Measurements from ENCODE around the gene EGFR.

Gene EGFR

DNA sequence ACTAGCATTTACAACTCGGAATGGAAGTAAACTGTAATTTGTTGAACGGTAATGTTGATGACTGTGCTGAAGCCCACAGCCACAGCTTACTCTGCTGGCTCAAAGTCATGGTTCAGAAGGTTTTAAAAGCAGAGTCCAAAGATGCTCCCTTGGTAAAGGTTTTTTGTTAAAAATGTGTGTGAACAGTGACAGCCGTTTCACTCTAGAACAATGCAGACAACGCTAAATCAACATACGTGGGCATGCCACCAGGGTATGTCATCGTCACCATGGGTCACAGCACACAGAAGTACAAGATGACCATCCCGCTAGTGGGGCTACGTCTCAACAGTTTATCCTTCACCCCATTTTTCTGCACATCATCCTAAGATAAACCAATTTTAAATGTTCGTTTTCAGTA lies 239.8 kb downstream of the EGFR start:
- no peak for DNase-seq

DNA sequence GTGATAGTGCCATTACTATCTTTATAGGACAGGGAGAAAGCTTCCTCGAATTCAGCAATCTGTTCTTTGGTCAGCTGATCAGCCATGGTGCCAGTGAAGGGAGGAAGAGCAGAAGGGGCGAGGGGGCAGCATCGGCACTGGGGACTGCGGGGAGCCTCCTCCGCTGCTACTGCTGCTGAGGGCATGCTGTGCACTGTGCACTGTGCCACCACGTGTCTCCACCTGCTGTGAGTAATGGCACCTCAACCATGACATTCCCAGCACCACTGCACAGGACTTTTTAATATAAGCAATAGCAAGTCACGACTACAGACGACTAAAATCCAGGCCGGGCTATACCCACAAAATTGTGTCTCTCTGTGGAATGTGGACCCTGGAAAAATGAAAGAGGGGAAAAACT lies 241.4 kb downstream of the EGFR start:
- no peak for DNase-seq

DNA sequence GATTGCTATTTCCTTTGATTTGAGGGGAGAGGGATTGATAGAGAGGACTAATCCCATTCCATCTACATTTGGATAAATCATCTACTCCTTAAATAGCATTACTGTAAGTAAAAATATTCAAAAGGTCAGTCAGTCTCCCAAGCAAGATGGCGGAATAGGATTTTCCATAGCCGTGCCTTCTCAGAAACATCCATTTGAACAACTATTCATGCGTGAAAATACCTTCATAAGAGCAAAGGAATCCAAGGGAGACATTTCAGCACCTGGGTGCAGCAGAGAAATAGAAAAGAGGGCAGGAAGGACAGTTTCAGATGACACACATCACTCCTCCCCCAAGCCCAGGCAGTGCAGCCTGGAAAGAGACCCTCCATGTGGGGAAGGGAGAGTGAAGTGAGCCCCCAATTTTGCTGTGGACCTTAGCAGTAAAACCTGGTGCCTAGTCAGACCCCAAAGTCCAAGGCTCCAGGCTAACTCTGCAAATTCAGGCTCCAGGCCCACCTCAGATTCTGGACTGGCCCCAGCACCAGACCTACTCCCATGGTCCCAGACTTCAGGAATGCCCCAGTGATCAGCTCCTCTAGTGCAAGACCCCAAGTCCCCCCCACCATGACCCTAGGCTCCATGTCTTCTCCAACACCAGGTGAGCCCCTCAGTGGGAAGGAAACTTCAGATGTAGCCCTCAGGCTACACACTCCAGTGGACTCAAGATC lies 242.0 kb downstream of the EGFR start:
- no peak for DNase-seq

All from activated CD4-positive, alpha-beta T cell treated with anti-CD3 and anti-CD28 coated beads for 48 hours (primary cell).